NCI-H226 (cell line): ENCODE data around the gene GJD2.
A peak's percentile ranks its signal among the peaks of the same experiment; 100 is the strongest.

Experiments
- DNase-seq: peaks from one replicate; pipeline ENCODE4 v3.0.0-alpha.2; 2015

GJD2 gene

DNA sequence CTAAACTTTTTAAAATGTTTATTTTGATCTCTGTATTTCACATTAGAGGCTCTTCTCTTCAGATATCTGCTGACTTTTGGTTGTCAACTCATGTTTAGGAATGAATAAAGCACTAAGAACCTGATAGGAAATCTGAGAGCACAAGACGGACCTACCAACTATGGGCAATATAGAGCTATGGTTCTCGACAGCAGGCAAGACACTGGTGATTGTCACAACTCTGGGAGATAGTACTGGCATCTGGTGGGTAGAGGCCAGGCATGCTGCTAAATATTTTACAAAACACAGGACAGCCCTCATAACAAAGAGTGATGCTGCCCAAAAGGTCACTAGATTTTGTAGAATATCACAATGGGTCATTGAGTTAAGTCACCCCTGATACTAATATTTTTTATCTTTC is 17.5 kb upstream of the GJD2 start:
- DNase-seq = no peak

DNA sequence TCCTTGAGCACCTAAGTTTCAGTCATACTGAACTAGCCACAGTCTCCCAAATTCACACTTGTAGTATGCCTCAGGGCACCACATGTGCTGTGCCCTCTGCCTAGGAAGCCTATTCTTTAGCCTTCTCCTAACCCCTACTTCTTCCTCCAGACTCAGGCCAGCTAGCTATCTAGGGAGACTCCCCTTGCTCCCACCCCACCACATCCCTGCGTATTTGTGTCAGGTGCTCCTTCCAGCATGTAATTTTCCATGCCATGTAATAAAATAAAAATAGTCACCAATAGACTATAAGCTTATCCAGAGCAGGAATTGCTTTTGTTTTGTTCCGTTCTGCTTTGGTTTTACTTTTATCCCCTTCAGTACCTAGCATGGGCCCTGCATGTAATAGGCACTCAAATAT is 14.9 kb upstream of the GJD2 start:
- DNase-seq = no peak

DNA sequence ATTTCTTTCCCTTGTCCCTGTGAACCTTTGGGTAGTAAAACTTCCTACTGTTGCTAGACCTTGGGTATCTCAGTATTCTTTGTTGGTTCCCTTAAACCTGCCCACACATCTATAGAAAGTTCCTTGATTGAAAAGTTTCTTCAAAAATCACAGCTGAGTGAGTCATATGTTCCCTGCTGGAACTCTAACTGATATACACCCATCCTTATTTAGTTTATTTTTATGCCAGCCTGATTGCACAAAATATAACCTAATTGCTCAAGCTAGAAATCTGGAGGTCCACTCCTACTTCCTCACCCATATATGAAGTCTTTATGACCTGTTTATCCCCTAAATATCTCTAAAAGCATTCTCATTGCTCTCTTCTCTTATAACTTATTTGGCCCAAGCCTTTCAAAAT is 13.7 kb upstream of the GJD2 start:
- no peak for DNase-seq

DNA sequence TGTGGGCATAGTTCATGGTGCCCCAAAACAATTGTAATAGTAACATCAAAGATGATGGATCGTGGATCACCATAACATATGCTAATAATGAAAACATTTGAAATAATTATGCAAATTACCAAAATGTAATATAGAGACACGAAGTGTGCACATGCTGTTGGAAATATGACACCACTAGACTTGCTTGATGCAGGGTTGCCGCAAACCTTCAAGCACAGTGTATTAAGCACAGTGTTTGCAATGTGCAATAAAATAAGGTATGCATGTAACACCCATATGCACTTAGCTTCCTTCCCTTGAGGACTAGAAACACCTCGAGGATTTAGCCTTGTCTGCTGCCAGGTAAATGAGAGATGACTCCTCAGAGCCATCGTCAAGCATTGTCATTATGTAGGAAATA is 10.9 kb upstream of the GJD2 start:
- DNase-seq = no peak

DNA sequence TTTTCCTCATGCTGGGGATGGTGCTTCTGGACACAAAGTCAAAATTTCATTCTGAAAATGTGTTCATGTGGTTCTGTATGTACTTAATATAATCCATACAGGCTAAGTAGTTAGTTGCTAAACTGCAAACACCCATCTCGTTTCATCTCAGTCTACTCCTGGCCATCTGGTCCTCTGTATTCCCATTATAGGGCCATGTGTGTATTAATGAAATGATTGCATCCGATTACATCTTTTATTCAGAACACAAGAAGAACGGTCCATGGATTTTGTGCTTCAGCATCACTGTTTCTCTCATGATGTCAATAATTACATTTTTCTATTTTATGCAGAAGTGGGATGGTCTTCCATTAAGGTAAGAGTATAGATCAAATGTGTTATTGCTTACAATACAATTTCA is 6.1 kb upstream of the GJD2 start:
- DNase-seq = no peak

DNA sequence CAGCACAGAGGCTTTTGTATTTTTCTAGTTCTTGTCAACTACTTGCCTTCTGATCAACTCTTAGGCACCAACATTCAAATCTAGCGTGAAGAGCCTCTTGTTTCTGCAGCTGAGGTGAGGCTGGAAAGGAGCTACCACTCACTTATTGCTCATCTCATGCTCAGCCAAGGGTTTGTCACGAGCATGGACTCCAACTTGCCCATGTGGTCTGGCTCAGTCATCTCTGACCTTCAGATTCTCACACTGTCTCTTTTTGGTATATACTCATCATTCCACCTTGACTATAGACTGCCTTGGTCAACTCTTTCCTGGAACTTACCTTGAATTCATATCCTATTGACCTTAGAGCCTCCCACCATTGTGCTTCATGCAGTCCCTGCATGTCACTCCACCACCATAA is 5.2 kb upstream of the GJD2 start:
- no peak for DNase-seq

DNA sequence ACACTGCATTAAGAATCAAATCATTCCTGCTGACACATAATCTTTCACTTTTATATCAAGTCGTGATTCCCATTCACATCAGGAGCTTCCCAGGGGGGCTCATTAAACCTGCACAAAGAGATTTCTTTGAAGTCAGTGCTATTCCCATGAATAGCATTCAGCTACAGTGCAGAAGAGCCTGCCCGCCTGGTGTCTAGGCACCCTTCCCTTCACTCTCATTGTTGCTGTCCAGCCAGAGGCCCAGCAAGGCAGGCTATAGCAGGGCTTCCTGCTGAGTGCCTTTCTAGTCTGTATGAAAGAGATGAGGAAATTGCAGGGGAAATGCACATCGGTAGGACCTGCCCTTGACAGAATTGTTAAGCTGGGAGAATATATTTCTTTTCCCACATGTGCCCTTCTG is 4.5 kb upstream of the GJD2 start:
- no peak for DNase-seq

DNA sequence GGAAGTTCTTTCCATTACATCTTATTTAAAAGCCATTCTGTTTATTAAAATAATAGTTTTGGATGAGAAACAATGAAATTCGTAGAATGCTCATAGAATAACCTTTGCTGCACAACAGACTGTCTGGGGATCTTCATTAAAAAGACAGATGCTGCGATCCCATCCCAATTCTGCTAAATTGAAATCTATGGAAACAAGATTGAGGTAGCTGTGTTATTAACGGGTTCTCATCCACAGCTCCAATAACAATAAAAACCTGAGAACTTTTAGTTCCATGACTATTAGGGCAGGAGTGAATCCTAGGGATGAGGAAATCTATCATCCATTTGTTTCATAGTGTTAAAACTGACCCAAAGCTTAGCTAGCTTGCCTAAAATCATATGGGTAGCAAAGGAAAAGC is 2.5 kb upstream of the GJD2 start:
- DNase-seq = no peak

DNA sequence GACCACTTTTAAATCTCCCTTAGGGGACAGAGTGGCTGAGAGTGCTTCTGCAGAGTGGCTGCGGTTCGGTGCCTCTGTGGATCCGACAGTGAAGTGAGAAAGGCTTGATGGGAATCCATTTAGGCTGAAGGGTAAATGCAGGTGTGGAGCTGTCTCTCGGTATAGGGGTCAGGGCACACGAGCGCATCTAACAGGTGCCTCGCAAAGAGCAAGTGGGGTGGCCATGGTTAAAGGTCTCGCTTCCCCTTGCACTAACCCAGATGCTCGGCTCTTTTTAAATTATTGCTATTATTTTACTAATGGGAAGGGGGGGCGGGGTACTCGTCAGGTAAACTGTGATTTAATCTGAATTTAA is 598 bp upstream of the GJD2 start:
- no peak for DNase-seq

DNA sequence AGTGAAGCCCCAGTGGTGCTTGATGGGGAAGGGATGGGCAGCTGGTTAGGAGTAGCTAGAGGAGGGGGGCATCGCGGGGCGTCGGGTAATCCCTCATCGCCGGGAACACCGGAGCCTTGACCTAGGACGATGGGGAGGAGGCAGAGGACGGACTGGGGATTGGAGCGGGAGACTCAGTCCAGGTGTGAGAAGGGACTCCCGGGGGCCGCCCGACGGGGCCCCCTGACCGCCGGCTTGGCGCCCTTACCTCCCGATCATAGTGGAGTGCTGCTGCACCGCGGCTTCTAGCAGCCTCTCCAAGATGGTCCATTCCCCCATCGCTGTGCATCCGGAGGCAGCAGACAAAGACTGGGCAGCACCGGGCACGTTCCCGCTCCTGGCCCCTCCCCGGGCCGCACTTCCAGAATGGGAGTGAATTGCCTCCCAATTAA is 612 bp downstream of the GJD2 start:
- no peak for DNase-seq

DNA sequence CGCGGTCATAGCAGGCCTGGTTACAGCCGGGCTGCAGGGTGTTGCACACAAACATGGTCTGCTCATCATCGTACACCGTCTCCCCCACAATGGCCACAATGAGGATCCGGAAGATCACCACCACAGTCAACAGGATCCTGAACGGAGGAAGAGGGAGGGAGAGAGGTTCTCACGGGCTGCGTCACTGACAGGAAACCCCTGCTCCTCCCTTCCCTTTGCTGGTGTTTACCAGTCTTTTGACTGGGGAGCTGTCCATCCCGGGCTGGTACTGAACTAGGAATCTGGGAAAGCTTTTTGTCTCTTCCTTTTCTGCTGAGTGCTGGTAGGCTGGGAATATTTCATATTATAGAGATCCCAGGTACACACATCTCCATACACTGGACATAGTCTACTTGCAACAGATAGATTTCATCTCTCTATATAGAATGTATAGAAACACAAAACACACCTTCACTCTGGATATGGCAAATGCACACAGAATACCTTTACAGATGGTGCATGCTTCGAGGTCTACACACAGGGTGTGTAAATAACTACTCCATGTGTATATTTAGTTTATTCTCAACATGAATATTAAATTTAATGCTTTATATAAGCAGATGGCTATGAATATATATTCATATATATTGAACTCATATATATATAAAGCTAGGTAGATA is 1.4 kb downstream of the GJD2 start:
- peak; percentile 35 for DNase-seq

DNA sequence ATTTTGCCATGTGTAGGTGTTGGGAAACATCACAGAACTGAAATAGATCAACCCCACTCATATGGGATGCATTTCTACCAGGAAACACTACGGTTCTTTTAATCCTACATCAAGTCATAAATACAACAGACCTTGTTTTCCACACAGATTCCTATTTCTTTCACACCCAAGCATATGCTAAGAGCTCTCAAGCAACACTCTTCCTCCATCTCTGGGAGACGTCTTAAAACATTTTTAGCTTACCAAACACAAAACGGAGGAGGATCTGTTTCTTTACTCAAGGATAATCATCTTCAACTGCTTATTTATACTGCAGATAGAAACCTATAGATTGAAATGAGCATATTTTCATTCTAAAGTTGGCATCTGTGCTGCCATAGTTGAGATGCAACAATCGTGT is 5.1 kb downstream of the GJD2 start:
- DNase-seq = no peak

DNA sequence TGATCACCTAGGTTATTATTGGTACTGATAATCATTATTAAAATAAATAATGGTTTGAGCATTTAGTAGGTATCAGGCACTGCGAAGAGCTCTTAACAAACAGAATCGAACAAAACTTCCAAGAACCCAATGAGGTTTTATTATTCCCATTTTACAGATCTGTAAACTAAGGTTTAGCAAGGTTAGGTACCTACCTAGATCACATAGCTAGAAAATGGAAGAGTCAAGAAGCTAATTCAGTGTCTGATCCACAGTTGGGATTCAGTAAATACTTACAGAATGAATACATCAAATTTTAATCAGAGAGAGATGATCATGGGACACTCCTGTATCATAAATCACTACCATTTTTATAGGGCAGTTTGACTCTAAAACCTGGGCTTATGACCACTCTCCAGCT is 15.5 kb downstream of the GJD2 start:
- DNase-seq = no peak

DNA sequence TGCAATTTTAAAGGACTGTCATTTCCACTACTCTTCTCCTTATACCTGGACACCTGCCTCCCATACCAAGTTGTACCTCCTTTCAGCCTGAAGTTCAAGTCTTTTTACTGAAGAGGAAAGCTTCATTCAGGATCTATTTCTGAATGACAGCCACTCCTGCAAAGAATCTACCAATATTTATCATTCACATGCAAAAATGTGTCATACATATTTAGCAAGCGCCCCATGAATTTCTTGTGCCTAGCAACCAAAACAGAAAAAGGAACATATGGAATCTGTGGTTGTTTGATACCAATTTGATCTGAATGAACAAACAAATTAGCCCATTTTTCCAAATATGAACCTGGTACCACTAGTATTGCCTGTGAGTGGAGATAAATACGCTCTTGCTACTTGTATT is 16.8 kb downstream of the GJD2 start:
- no peak for DNase-seq

DNA sequence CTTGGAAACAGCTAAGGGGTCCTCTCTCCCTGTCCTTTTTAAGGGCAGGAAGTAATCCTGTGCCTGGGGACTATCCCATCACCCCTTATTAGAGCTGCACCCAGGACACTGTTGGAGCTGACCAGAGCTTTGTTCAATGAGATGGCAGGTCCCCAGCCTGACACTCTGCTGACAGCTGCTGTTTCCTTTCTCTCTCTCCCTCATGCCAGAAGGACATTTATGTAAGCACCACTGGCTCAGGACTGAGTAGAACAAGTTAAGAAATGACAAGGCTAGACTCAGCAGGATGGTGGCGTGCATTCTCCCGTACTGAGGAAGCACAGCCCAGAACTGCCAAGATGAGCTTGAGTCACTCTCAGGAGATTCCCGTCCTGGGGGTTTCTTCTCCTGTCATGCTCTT is 17.3 kb downstream of the GJD2 start:
- no peak for DNase-seq

DNA sequence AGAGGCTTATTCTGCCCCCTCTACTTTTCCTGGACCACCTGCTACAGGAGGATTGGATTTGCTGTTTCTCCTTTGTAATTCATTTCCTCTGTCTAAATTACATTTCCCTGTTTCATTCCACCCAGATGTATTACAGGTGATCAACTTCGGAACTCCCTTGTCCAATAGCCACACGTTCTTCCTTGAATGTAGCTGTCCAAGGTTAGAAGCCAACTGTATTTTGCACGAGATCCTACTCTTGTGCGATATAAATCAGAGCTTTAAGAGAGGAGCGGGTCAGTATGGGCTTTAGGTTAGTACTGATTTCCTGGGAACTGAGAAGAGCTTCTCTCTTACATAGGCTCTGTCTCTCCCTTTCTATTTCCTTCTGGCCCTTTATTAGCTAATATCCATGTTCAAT is 20.5 kb downstream of the GJD2 start:
- DNase-seq = no peak

DNA sequence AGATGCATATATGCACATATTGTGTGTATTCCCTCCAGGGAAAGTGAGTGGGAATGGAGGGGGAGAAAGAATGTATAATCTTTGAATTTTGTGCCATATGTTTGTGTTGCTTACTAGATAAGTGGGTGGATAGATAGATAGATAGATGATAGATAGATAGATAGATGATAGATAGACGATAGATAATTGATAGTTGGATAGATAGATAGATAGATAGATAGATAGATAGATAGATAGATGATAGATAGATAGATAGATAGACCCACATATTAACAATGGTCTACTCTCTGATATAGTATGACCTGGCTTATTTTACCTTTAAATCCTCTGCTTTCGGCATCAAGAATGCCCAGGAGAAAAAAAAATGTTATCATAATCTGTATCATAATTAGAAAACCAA is 21.2 kb downstream of the GJD2 start:
- DNase-seq = no peak

DNA sequence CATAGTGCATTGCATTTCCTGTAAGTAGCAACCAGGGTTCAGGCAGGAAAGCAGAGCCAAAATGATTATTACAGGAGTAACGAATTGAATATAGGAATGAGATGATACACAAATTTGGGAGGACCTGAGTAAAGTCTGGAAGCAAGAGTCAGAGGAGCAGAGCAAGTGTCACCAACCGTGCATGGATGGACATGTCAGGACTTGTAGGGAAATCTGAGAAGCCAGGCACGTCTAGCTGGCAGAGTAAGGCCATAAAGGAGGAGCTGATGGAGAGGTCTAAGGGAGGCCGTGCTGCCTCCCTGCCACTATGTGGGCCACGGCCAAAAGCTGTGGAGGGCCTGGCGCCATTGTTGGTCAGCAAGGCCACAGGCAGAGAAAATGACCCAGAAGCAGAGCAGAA is 22.4 kb downstream of the GJD2 start:
- no peak for DNase-seq

DNA sequence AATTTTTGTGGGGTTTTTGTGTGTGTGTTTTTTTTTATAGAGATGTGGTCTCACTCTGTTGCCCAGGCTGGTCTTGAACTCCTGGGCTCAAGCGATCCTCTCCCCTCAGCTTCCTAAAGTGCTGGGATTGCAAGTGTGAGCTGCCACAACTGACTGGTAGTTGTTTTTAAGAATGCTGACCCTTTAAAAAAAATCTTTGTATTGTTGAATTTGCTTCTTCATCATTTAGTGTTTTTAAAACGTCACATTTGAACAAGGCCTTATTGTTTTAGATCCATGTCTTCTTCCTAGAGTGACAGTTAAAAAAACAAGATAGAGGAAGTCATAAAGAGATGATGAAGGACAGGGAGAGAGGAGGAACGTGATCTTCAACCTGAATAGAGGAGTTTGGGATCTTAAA is 24.1 kb downstream of the GJD2 start:
- no peak for DNase-seq

DNA sequence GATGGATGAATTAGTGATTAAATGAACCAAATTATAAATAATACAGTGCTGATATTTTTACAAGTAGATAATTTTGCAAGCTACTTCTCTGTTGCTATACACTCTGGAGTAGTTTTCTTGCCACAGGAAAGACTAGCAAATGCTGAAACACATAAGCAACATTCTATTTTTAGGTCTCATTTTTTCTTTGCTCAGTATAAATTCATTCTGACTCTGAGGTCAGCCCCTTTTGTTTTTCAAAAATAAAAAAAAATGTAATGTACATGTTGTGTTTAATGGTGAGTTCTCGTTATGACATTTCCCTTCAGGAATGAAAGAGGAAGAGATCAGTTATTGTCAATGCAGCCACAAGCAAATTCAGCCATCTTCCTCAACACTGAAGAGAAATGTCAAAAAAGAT is 24.9 kb downstream of the GJD2 start:
- no peak for DNase-seq

DNA sequence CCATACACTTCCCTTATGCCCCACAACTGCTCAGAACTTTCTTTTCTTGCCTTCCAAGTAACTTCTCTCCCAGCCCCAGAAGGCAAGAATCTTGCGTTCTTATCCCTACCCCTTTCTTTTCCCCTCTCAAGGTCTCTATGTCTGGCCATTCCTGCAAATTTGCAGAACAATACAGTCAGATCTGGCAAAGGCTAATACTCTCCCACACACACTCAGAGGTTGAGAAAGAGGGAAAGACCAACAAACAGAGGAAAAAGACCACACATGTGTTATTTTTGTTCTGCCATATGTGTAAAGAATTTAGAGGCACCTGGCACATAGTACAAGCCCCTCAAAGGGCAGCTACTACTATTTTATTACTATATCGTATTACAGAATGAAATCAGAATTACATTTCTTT is 25.7 kb downstream of the GJD2 start:
- DNase-seq = no peak

DNA sequence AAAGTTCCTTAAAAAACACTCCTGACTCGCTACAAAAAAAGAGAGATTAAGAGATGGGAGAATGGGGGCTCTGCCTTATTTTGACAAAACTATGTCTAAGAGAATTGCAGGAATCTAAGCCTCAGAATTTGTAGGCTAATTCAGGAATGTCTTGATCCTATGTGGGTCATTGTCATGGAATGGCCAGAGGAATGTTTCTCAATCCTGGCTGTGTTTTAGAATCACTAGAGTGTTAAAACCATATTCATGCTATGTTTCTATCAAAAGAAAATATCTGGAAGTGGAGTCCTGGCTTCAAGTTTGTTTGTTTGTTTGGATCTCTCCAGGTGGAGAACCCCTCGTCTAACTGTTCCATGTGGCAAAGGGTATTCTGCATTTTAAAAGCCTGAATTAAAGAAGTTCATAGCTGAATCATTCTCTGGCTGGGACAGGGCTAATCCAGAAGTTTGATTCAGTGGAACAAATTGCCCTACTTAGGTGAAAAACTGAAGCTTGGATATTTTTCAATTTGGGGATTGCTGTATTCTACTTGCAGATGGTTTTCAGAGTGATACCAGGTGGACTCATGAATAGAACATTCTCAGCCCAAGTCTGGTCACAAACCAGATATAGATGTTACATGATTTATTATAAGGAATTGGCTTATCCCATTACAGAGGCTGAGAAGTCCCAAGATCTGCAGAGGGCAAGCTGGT is 28.2 kb downstream of the GJD2 start:
- DNase-seq = no peak

DNA sequence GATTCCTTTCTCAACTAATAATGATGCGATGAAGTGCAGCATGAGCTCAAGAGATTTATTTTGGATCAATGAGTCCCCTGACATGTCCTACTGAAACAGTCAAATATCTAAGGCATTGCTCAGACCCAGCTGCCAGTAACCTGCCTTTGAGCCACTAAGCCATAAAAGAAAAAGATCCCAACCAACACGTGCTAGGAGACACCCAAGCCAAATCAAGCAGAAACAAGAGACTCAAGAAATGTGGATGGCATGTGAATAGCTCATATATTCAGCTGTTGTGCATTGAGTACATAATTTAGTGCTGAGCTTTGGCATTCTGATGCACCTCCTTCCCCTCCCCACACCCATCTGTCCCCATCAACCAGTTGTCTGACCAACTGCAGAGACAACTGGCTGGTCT is 29.2 kb downstream of the GJD2 start:
- no peak for DNase-seq

DNA sequence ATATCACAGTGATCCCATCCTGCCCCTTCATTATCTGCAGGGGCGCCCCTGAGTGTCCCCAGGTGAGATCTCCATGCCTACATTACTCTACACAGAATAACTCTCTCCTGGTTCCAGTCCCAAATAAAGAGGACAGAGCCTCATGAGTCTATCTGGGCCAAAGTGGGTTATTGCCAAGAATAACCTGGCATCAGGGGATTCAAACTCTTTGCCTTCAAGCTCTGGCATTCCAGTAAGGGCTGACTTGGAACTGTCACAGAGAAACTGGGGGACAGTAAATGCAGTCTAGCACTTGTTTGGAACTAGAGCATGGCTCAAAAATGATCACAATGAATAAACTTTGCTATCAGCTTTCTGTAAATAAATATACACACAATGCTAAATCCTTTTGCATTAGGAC is 30.3 kb downstream of the GJD2 start:
- no peak for DNase-seq

DNA sequence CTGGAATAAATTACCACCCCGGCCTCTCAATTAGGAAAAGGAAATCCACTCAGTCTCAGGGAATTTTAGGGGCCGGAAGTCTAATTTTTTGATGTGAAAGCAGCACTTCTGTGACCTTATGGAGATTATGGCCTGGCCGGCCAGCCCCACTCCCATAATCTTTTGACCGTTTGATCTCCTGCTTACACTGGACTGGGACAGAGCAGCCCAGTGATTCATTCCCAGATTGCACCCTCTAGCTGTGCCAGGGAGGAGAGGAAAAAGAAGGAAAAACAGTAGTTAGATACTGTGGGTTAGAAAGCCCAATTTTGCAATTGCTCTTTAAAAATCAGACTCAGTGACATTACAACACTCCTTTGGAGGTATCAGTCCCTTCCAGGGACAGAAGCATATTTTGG is 32.4 kb downstream of the GJD2 start:
- peak; percentile 29 for DNase-seq
